NAMALWA (cell line): ENCODE results near the gene ABCA9.
"Not testable (repeated sequence)": the region's sequence is repeated elsewhere in the genome, so short reads cannot be mapped to it uniquely, and the experiment has no call there.

Experiments
- DNase-seq: peaks from one replicate; pipeline ENCODE4 v3.0.0-alpha.2; 2015; ENCODE audit warnings: low spot score

Gene ABCA9

DNA sequence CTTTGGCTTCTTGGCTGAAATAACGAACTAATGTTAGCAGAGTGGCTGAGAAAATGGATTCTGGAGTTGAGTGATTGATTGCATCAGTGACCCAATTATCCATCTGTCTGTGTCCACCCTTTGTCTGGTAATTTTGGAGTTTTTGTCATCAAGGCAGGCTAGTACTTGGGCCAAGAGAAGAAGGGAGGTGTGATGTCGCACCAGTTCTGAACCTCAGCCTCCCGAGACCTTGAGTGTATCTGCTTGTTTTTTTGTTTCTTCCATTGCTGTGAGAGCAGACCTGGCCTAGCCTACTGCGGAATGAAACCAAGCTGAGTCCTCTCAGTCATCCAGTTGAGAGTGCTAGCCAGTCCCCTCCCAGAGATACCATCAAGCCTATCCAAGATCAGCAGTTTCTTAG lies 110.0 kb downstream of the ABCA9 start:
- DNase-seq = no peak

DNA sequence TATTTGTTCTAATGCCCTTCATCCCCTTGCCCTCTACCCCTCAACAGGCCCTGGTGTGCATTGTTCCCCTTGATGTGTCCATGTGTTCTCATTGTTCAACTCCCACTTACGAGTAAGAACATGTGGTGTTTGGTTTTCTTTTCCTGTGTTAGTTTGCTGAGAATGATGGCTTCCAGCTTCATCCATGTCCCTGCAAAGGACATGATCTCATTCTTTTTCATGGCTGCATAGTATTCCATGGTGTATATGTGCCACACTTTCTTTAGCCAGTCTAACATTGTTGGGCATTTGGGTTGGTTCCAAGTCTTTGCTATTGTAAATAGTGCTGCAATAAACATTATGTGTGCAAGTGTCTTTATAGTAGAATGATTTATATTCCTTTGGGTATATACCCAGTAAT lies 112.9 kb downstream of the ABCA9 start:
- not testable (repeated sequence) for DNase-seq

DNA sequence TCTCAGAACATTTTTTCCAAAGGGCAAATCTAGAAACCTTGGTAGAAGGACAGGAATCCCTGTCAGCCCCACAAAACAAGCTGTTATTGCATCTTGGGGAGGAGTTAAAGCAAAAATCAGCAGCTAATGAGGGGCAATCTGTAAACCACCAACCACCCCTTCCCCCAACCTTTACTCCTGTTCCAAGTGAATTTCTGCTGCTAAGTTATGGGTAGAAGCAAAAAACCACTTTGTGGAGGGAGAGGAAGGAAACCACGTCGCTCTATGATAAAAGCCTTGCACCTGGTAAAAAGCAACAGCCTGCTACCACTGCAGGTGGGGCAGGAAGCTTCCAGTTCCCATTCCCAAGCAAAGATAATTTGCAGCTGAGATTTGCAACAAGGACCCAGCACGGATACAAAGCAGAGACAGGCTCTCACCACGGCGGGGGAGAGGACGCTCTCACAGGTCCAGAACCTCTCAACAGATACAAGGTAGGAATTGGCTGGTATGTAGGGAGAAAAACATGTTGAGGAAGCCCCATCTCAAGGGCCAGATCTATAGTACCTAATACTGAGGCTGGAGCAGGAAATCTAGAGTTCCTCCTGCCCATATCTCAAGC lies 116.2 kb downstream of the ABCA9 start:
- no peak for DNase-seq

DNA sequence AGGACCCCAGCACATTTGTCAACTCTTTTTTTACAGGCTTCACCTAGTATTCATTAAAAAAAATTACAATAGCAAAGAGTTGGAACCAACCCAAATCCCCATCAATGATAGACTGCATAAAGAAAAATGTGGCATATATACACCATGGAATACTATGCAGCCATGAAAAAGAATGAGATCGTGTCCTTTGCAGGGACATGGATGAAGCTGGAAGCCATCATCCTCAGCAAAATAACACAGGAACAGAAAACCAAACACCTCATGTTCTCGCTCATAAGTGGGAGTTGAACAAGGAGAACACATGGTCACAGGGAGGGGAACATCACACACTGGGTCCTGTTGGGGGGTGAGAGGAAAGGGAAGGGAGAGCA lies 116.9 kb downstream of the ABCA9 start:
- not testable (repeated sequence) for DNase-seq

DNA sequence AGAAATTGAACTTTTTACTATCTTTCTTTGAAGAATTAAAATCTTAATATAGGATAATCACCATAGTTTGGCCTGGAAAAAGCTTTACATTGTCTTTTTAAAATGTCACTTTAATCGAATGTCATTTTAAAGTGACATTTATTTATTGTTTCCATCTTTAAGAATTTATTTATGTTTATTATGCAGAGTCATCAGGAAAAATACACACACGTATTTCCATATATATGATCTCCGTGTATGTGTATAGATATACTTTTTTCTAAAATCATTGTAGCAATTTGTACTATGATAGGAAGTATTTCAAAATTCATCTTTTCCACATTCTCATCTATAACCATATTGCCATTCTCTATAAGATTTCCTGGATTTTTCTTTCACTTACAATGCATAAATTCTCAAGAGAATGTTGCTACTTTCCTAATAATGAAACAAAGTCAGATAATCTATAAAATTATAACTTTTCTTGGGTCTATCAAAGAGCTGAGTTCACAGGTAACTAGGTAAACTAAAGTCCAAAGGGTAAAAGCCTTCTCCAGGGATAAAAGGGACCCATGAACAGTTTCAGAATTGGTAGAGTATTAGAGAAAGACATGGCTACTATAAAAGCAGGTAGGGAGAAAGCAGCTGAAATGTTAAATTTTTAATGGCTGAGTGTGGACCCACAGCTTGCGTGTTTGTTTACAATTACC lies 117.5 kb downstream of the ABCA9 start:
- no peak for DNase-seq

DNA sequence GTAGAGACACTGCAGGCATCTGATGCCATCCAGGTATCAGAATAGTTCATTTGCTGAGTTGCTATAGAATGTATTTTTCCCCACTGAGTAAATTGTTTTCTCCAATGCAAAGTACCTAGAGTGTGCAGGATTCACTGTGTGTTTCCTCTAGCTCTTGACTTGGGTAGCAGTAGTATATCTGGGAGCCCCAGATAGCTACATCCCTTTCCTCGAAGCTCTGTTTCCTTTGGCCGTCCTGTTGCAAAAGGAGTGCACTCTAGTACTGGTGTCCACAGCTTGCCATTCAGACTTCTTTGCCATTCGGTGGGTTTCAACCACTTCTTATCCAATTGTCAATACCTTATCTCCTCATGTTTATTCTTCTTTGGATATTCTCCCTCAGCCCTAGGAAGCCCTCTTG lies 118.3 kb downstream of the ABCA9 start:
- no peak for DNase-seq

DNA sequence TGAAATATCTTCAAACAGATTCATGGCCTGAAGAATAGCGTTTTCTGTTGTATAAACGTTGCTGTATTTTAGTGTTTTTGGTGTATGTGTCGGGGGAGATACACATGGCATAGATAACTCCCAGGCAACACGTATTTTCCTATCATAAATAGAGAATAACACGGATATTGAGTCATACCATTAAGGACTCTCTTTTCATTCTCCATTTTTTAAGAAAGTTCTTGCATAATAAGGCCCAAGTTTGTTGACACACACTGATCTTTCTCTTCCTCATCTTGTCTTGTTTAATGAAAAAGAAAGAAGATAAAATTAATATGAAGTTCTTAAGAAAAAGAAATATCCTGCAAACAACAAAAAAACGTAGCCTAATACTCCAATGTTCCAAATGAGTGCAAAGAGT lies 119.0 kb downstream of the ABCA9 start:
- no peak for DNase-seq

DNA sequence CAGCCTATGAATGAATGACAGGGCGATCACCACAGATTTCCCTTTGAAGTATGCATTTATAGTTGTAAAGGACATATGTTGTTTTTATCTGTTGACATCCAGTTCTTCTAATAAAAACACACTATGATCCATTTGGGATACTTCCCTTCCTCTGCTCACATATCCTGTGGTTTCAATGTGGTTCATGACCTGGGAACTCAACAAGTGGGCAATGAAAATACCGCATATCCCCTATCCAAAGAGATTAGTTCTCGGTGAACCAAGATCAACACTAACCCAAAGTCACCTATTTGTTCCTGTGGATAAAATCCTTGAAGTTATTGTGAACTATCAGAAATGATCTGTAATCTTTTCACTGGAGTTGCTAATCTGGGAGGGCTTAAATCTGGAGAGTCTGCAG lies 121.5 kb downstream of the ABCA9 start:
- DNase-seq = no peak

DNA sequence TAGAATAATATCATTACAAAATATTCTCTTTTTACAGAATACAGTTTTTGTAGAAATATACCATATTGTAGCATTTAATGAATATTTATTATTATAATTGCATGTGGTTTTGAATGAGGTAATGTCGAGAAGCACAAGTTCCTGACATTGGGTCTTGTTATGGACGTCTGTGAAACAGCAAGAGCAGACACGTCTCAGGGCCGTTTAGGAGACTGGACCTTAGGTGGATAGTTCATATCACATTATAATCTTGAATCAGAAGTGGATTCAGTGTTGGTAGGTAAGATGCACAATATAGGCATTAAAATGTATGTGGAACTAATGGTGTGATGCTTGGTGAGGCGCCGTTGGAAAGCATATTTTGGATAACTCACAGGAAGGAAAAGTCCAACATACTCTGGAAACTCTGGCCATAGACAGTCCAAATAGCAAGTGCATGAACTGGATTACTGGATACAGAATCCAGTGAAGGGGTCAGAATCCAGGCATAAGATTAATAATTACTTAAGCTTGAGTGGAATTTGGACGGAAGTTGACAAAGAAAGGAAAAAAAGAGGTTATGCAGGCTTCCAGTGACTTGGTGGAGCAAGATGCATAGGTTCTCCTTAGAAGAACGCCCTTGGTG lies 122.7 kb downstream of the ABCA9 start:
- DNase-seq = no peak

DNA sequence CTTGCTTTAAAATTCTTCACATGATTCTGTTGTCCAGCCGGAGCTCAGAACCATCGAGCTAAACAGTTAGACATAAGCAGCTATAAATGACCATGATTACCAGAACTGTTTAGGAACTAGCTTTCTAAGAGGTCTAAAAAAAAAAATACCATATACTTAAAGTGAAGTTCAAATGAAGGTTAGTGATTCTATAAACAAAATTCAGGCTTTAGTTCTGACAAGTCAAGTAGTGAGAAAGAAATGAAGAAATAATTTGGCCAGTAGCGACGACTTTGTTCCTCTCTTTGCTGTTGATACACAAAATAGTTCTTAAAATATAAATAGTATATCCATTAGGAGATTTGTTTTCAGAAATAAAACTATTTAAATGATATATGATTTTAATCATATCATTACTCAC lies 133.2 kb downstream of the ABCA9 start:
- no peak for DNase-seq

DNA sequence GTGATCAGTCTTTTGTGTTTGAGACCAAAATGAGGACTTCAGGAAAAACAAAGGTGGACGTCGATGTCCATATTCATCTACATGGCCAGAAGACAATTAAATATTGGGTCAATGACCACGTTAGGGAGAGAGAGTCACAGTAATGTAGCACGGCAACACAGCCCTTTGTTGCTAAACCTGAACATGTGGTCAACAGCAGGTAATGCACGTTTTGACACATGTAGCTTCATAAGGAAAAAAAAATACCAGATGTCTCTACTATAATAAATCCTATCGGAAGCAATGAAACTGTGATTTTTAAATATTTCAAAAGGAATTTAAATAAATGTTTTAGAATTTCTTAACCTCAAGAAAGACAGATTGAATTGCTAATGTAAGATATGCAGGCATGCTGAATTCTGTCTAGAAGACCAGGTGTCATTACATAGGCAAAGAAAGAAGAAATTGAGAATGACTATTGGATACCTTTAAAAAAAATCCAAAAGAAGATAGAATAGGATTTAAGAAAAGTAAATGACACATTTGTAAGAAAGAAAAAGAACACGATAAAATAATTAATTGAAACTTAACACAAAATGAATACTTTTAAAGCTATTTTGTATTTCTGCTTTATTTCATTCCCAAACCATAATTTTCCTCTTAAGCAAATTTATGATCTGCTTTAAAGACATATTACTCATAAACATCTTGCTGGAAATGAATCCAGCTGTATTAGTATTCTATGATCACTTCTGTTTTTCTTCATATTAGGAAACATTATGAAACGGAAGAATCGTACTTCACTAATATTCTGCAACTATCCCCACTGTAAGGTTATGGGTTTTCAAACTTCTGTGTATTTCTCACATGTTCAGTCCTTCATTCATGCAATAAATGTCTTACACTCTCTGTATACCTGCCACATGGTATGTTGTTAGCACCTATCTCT lies 135.7 kb downstream of the ABCA9 start:
- DNase-seq = no peak
